Lung (tissue), 12 donors: ENCODE results near the gene SPACA4. TPM values are rescaled to one million over a fixed set of nuclear protein-coding genes. Genes with fewer than 3 reads are reported as not detected.

Experiments
- ATAC-seq: fragments of 200-7000 bp; cut with Tn5 transposase; one replicate; pipeline ENCODE4 v1.9.1; 2020; ENCODE audit warnings: moderate number of reproducible peaks; ENCODE audit not compliant: insufficient read depth, low FRiP score
- DNase-seq, 3 donors: peaks; one replicate each; pipeline ENCODE4 v3.0.0-alpha.2; 2013 to 2017
- H3K27ac ChIP-seq, 2 donors: one replicate each; pipeline ENCODE4 v1.5.1; 2013; ENCODE audit warnings: mild to moderate bottlenecking in 2 of 2, moderate library complexity in 2 of 2, control low read depth in 1 of 2, inconsistent platforms in 1 of 2, low read depth in 1 of 2, low read length in 1 of 2
- H3K27me3 ChIP-seq, 3 donors: one replicate each; pipeline ENCODE4 v1.5.1; 2013; ENCODE audit warnings: low read length in 2 of 3; ENCODE audit not compliant: control insufficient read depth in 3 of 3, insufficient read depth in 3 of 3
- H3K36me3 ChIP-seq, 4 donors: one replicate each; pipeline ENCODE4 v1.5.1; 2013; ENCODE audit warnings: low read length in 4 of 4, mild to moderate bottlenecking in 1 of 4, moderate library complexity in 1 of 4; ENCODE audit not compliant: control insufficient read depth in 4 of 4, insufficient read depth in 4 of 4
- H3K4me1 ChIP-seq, 5 donors: one replicate each; pipeline ENCODE4 v1.5.1; 2013; ENCODE audit warnings: low read length in 5 of 5, mild to moderate bottlenecking in 2 of 5, moderate library complexity in 1 of 5; ENCODE audit not compliant: control insufficient read depth in 5 of 5, insufficient read depth in 5 of 5
- H3K4me3 ChIP-seq: one replicate; pipeline ENCODE4 v1.5.1; 2013; ENCODE audit warnings: mild to moderate bottlenecking, control low read depth, moderate library complexity
- H3K9ac ChIP-seq, 2 donors: one replicate each; pipeline ENCODE4 v1.5.1; 2013; ENCODE audit warnings: low read length in 2 of 2, control low read depth in 1 of 2; ENCODE audit not compliant: insufficient read depth in 1 of 2
- H3K9me3 ChIP-seq, 4 donors: one replicate each; pipeline ENCODE4 v1.5.1; 2013; ENCODE audit warnings: low read length in 3 of 4, mild to moderate bottlenecking in 1 of 4, moderate library complexity in 1 of 4; ENCODE audit not compliant: control insufficient read depth in 4 of 4, insufficient read depth in 3 of 4
- CTCF ChIP-seq: IDR thresholded peaks from 2 replicates; pipeline ENCODE4 v1.5.1; 2012; ENCODE audit warnings: mild to moderate bottlenecking; ENCODE audit errors: control extremely low read depth, extremely low read depth
- WGBS, 2 donors: extraction: QIAGEN DNeasy Blood & Tissue Kit; methylation state at CpG; one replicate each; pipeline ENCODE4 v1.1.7; 2013; 5-methylcytosine and 5-hydroxymethylcytosine counted together
- polyA plus RNA-seq, 2 donors: library from polyadenylated mRNA; stranded (reverse); fragments of 200-250 nt; gene quantifications; one replicate each; pipeline ENCODE4 v1.2.1, GENCODE V29; 2013
- total RNA-seq, 2 donors: library from RNA; depleted of rRNA in 1 of 2; stranded (reverse); fragments of >200 nt in 1 of 2; gene quantifications; one replicate each; pipeline ENCODE4 v1.2.1, GENCODE V29; 2014 to 2021
- donor health status: control.
- donor health status: control.
- donor health status: Bipolar disorder and iron deficiency.
- donor health status: healthy.
- donor health status: DM: yes; HTN: yes; CAD: no.

The SPACA4 gene
- total and polyA plus RNA-seq, 4 donors = 0.03 to 0.16 TPM; not detected in 2

- peaks cover 2 to 48% (median 15%) of the 10 kb centered on the region in 5 donors for H3K4me1 ChIP-seq
- no peak overlapping the region for H3K9ac ChIP-seq
- TF ChIP-seq CTCF = no peak
- ATAC-seq (peak; percentile 29), DNase-seq (peak; percentile 91 to 96 (median 93))
- no peaks in the 10 kb centered on the region for H3K9me3 ChIP-seq
- H3K4me3 ChIP-seq = no peak overlapping the region
- H3K27ac ChIP-seq = peak overlapping the region; percentile 72 to 94
- peaks cover 0 to 6% (median 0%) of the 10 kb centered on the region in 4 donors for H3K36me3 ChIP-seq
- H3K27me3 ChIP-seq = peaks cover 0 to 4% (median 0%) of the 10 kb centered on the region in 3 donors
- 4% methylated on average over 37 of the region's 37 CpGs for WGBS, 2 donors
Observed at GRCh38 chr19:48634424-48635262, 28.1 kb downstream of the SPACA4 start.

- Histone ChIP-seq H3K27me3 (peaks cover 0 to 4% (median 0%) of the 10 kb centered on the region in 3 donors), H3K9ac (no peak overlapping the region), H3K27ac (peak overlapping the region; percentile 88 to 94), H3K4me3 (peak overlapping the region; percentile 41), H3K4me1 (peaks cover 0 to 43% (median 17%) of the 10 kb centered on the region in 5 donors), H3K36me3 (peaks cover 0 to 6% (median 0%) of the 10 kb centered on the region in 4 donors), H3K9me3 (no peaks in the 10 kb centered on the region)
- DNase-seq (peak in 1 of 3 donors; percentile 41), ATAC-seq (peak; percentile 37)
- 1 to 2% methylated on average over 46 to 67 of the region's 67 CpGs for WGBS, 2 donors
- no peak for TF ChIP-seq CTCF
Observed at GRCh38 chr19:48635263-48635965, 28.9 kb downstream of the SPACA4 start.

GRCh38 chr19:48635966-48636858, 29.7 kb downstream of the SPACA4 start:
- no peak for DNase-seq
- Histone ChIP-seq H3K9ac (peak overlapping the region in 1 of 2 donors; percentile 13), H3K27ac (peak overlapping the region; percentile 88 to 94), H3K4me1 (peaks cover 0 to 35% (median 14%) of the 10 kb centered on the region in 5 donors), H3K4me3 (peak overlapping the region; percentile 41), H3K36me3 (peaks cover 0 to 6% (median 0%) of the 10 kb centered on the region in 4 donors), H3K27me3 (peaks cover 0 to 5% (median 0%) of the 10 kb centered on the region in 3 donors), H3K9me3 (no peaks in the 10 kb centered on the region)
- TF ChIP-seq CTCF = no peak
- no peak for ATAC-seq
- 2% methylated on average over 35 of the region's 35 CpGs for whole genome bisulfite sequencing, 2 donors
